ENCODE results near the gene TRIM41. TPM values are rescaled to one million over a fixed set of nuclear protein-coding genes. Genes with fewer than 3 reads are reported as not detected.

The TRIM41 gene
- total and polyA plus RNA-seq, 9 of the 15 experiments (the other 6 are each of a cell fraction or from before 2014, with no cell fraction given), result 1.8 to 47.6 (median 20.9) TPM

DNA sequence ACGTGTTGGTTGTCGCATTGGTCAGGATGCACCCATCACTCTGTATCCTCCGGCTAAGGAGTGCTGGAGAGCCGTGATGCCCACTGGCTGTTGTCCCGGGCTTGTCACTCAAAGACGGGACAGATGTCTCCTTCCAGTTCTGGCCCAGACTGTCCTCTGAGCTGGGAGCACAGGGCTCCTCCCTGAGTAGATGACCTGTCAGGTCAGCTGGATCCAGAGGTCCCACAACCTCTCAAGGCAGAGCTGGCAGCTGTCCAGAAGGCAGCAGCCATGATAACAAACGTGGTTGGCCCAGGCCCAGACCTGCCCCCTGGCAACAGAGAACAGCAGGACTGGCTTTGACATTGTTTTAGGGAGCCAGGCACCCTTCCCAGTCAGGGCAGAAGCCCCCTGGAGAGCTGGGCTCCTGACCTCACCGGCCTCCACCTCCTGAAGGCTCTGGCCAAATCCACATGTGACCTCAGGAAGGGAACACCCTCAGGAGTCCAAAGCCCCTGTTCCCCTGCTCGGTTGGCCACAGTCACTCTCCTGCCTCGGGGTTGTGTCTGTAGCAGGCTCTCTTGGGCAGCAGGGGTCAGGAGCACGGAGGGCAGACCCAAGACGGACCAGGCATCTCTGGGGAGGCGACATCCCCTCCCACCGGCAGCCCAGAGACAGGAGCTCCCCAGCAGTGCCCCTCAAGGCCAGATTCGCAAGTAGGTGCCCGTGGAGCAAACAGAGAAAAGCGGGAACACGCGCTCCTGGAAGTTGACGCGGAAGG lies 28.4 kb upstream of the TRIM41 start (continued):
- TF ChIP-seq, protein P1, sequence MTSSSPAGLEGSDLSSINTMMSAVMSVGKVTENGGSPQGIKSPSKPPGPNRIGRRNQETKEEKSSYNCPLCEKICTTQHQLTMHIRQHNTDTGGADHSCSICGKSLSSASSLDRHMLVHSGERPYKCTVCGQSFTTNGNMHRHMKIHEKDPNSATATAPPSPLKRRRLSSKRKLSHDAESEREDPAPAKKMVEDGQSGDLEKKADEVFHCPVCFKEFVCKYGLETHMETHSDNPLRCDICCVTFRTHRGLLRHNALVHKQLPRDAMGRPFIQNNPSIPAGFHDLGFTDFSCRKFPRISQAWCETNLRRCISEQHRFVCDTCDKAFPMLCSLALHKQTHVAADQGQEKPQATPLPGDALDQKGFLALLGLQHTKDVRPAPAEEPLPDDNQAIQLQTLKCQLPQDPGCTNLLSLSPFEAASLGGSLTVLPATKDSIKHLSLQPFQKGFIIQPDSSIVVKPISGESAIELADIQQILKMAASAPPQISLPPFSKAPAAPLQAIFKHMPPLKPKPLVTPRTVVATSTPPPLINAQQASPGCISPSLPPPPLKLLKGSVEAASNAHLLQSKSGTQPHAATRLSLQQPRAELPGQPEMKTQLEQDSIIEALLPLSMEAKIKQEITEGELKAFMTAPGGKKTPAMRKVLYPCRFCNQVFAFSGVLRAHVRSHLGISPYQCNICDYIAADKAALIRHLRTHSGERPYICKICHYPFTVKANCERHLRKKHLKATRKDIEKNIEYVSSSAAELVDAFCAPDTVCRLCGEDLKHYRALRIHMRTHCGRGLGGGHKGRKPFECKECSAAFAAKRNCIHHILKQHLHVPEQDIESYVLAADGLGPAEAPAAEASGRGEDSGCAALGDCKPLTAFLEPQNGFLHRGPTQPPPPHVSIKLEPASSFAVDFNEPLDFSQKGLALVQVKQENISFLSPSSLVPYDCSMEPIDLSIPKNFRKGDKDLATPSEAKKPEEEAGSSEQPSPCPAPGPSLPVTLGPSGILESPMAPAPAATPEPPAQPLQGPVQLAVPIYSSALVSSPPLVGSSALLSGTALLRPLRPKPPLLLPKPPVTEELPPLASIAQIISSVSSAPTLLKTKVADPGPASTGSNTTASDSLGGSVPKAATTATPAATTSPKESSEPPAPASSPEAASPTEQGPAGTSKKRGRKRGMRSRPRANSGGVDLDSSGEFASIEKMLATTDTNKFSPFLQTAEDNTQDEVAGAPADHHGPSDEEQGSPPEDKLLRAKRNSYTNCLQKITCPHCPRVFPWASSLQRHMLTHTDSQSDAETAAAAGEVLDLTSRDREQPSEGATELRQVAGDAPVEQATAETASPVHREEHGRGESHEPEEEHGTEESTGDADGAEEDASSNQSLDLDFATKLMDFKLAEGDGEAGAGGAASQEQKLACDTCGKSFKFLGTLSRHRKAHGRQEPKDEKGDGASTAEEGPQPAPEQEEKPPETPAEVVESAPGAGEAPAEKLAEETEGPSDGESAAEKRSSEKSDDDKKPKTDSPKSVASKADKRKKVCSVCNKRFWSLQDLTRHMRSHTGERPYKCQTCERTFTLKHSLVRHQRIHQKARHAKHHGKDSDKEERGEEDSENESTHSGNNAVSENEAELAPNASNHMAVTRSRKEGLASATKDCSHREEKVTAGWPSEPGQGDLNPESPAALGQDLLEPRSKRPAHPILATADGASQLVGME (CRISPR knock-in tag; IDR thresholded peaks at IDR 0.05), result no peak
- TF ChIP-seq MTA2 (IDR thresholded peaks at IDR 0.05; ENCODE audit: low read depth), result no peak
- no peak for TF ChIP-seq HIVEP1 (CRISPR knock-in tag; IDR thresholded peaks at IDR 0.05)
- TF ChIP-seq ZNF696 (CRISPR knock-in tag; conservative IDR thresholded peaks at IDR 0.05), result no peak
- TF ChIP-seq ESRRA (IDR thresholded peaks at IDR 0.05; ENCODE audit: borderline replicate concordance, low read depth), result peak; percentile 14; the same call in 1 of the 2 replicates
- TF ChIP-seq RHOXF2B (CRISPR knock-in tag; conservative IDR thresholded peaks at IDR 0.05), result no peak
- peak; percentile 32; the same call in 1 of the 2 replicates for TF ChIP-seq NR4A1 (CRISPR knock-in tag; IDR thresholded peaks at IDR 0.05)
- no peak for TF ChIP-seq NR4A1 (tag; IDR thresholded peaks at IDR 0.05)
- TF ChIP-seq, protein P2, sequence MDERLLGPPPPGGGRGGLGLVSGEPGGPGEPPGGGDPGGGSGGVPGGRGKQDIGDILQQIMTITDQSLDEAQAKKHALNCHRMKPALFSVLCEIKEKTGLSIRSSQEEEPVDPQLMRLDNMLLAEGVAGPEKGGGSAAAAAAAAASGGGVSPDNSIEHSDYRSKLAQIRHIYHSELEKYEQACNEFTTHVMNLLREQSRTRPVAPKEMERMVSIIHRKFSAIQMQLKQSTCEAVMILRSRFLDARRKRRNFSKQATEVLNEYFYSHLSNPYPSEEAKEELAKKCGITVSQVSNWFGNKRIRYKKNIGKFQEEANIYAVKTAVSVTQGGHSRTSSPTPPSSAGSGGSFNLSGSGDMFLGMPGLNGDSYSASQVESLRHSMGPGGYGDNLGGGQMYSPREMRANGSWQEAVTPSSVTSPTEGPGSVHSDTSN (CRISPR knock-in tag; IDR thresholded peaks at IDR 0.05; ENCODE audit: low read depth), result 0 out of 2 replicates have a peak, but pooled peaks have one; percentile 5
- TF ChIP-seq, protein P2 (tag; conservative IDR thresholded peaks at IDR 0.05; ENCODE audit: low read depth), result peak; percentile 69
- no peak for TF ChIP-seq CTCF (IDR thresholded peaks at IDR 0.05 in 2 of 3, conservative IDR thresholded peaks at IDR 0.05 in 1 of 3; ENCODE audit: insufficient read depth in 2 of 3, low read depth in 1 of 3, low read length in 3 of 3)
- TF ChIP-seq ZNF217 (CRISPR knock-in tag; IDR thresholded peaks at IDR 0.05), result no peak
- no peak for TF ChIP-seq JUND (IDR thresholded peaks at IDR 0.05; ENCODE audit: borderline replicate concordance, low read depth, low read length)
- no peak; the same call in 2 of the 3 replicates for TF ChIP-seq JUND (tag; IDR thresholded peaks at IDR 0.05; ENCODE audit: borderline replicate concordance, low read depth, low read length)
- TF ChIP-seq MYC (IDR thresholded peaks at IDR 0.05; ENCODE audit: low read depth, low read length), result 0 out of 2 replicates have a peak, but pooled peaks have one; percentile 48
- no peak for TF ChIP-seq MYC (CRISPR knock-in tag; IDR thresholded peaks at IDR 0.05; ENCODE audit: borderline replicate concordance, low read depth)
- no peak for TF ChIP-seq ZZZ3 (IDR thresholded peaks at IDR 0.05)
- TF ChIP-seq SMAD2 (IDR thresholded peaks at IDR 0.05; ENCODE audit: low read depth, low read length), result no peak

Data from K562 (cell line).